Naive thymus-derived CD8-positive, alpha-beta T cell (primary cell): Measurements from ENCODE around the gene ABCC6. TPM values are rescaled to one million over a fixed set of nuclear protein-coding genes. Genes with fewer than 3 reads are reported as not detected.
"Not testable (repeated sequence)": the region's sequence is repeated elsewhere in the genome, so short reads cannot be mapped to it uniquely, and the experiment has no call there.

Experiments
- ATAC-seq, 2 donors: fragments of 150-1000 bp; cut with Tn5 transposase in 1 of 2; sonication (Bioruptor Pico), chemical (Tn5 transposase) in 1 of 2; 1 replicate in 1 of 2; 2 replicates in 1 of 2; pipeline ENCODE4 v1.10.0; 2021; ENCODE audit warnings: mild to moderate bottlenecking in 2 of 2, moderate library complexity in 2 of 2
- POLR2A ChIA-PET: fragments of 350-600 bp; sonication (Branson Sonifier 250); formaldehyde crosslinking; loops from one replicate; lab custom pipeline; 2021; ENCODE audit warnings: antibody characterized with exemption; lab: Charles Lee
- DNase-seq, 10 donors: peaks; one replicate each; pipeline versions ENCODE4 v3.0.0 to v3.0.0-alpha.2; 2020 to 2022
- H3K27ac Mint-ChIP-seq, 10 donors: one replicate each; pipeline ENCODE4 v1.8.0; 2020 to 2022; ENCODE audit warnings: mild to moderate bottlenecking in 10 of 10, mixed read lengths in 10 of 10, moderate library complexity in 4 of 10, inconsistent platforms in 1 of 10
- H3K27me3 Mint-ChIP-seq, 5 donors: one replicate each; pipeline ENCODE4 v1.8.0; 2021 to 2022; ENCODE audit warnings: mixed read lengths in 5 of 5
- H3K36me3 Mint-ChIP-seq, 3 donors: one replicate each; pipeline ENCODE4 v1.8.0; 2020 to 2022; ENCODE audit warnings: mixed read lengths in 3 of 3, mild to moderate bottlenecking in 2 of 3, inconsistent platforms in 1 of 3
- H3K4me1 Mint-ChIP-seq, 4 donors: one replicate each; pipeline ENCODE4 v1.8.0; 2021 to 2022; ENCODE audit warnings: mixed read lengths in 4 of 4
- H3K4me3 Mint-ChIP-seq, 10 donors: one replicate each; pipeline ENCODE4 v1.8.0; 2020 to 2022; ENCODE audit warnings: mild to moderate bottlenecking in 10 of 10, mixed read lengths in 10 of 10, moderate library complexity in 6 of 10, inconsistent platforms in 1 of 10
- H3K9me3 Mint-ChIP-seq, 9 donors: one replicate each; pipeline ENCODE4 v1.8.0; 2020 to 2022; ENCODE audit warnings: mixed read lengths in 9 of 9, mild to moderate bottlenecking in 3 of 9, inconsistent platforms in 1 of 9, moderate library complexity in 1 of 9
- polyA plus RNA-seq, 3 donors: library from polyadenylated mRNA; unstranded; fragments of 300-500 nt; fragmentation: Illumina TruSeq; gene quantifications; one replicate each; pipeline ENCODE4 v1.2.3, GENCODE V29; 2021
- total RNA-seq, 8 experiments: library from RNA in 2 of 8; stranded (reverse) in 2 of 8; gene quantifications; one replicate each; pipeline ENCODE4 v1.2.3 and lab custom pipeline; 2021 to 2026

Gene ABCC6
- total and polyA plus RNA-seq, 5 experiments from 2014 or later, result 0.04 to 0.08 TPM; not detected in 3

GRCh38 chr16:16249621-16250330, 26.5 kb upstream of the ABCC6 start:
- H3K27me3 Mint-ChIP-seq, DNase-seq, ATAC-seq, H3K4me3 Mint-ChIP-seq, H3K9me3 Mint-ChIP-seq, H3K36me3 Mint-ChIP-seq, H3K27ac Mint-ChIP-seq, H3K4me1 Mint-ChIP-seq, POLR2A ChIA-PET: not testable (repeated sequence)

- DNase-seq, H3K27ac Mint-ChIP-seq, H3K4me1 Mint-ChIP-seq, H3K4me3 Mint-ChIP-seq, POLR2A ChIA-PET, H3K9me3 Mint-ChIP-seq, H3K27me3 Mint-ChIP-seq, ATAC-seq, H3K36me3 Mint-ChIP-seq: not testable (repeated sequence)
Observed at GRCh38 chr16:16247439-16247838, 24.1 kb upstream of the ABCC6 start.

DNA sequence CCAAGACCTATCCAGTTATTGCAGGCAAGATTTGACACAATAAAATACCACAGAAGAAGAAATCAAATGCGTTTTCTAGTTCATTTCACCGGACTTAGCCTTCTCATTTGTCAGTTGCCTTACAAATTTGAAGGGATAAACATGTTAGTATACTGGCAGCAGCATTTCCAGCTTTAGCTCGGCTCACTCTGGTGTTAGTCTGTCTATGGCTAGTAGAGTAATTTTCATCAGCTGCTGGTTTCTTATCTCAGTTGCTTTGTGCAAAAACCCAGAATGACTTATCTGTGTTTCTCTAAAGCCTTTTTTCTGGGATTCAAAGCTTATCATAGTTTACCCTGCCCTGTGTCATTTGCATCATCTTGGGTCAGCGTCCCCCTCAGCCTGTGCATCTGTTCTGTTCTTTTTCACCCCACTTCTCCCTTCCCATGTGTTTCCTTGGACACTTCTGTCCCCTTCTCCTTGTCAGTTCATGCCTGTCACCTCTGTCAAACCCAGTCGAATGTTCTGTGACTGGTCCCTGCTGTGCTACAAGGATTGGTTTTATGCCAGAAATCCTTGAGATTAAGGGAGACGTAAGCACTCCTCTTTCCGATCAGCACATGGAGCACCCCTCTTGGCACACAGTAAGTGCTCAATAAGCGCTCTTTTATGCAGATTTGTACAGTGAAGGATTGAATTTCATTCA, 23.4 kb upstream of the ABCC6 start:
- not testable (repeated sequence) for H3K27ac Mint-ChIP-seq

GRCh38 chr16:16243886-16244285, 20.6 kb upstream of the ABCC6 start:
- H3K27me3 Mint-ChIP-seq, H3K4me1 Mint-ChIP-seq, H3K27ac Mint-ChIP-seq, DNase-seq, ATAC-seq, H3K4me3 Mint-ChIP-seq, H3K9me3 Mint-ChIP-seq, POLR2A ChIA-PET, H3K36me3 Mint-ChIP-seq: not testable (repeated sequence)

More for the DNA sequence above, 23.4 kb upstream of the ABCC6 start:
- H3K36me3 Mint-ChIP-seq, DNase-seq, H3K4me1 Mint-ChIP-seq, H3K27me3 Mint-ChIP-seq, ATAC-seq, H3K4me3 Mint-ChIP-seq, H3K9me3 Mint-ChIP-seq, POLR2A ChIA-PET: not testable (repeated sequence)

- H3K4me3 Mint-ChIP-seq, ATAC-seq, POLR2A ChIA-PET, H3K4me1 Mint-ChIP-seq, H3K27ac Mint-ChIP-seq, DNase-seq, H3K9me3 Mint-ChIP-seq, H3K27me3 Mint-ChIP-seq: not testable (repeated sequence)
- peaks cover 0 to 13% (median 0%) of the 10 kb centered on the region in 3 donors for H3K36me3 Mint-ChIP-seq
Observed at GRCh38 chr16:16240667-16241066, 17.4 kb upstream of the ABCC6 start.

DNA sequence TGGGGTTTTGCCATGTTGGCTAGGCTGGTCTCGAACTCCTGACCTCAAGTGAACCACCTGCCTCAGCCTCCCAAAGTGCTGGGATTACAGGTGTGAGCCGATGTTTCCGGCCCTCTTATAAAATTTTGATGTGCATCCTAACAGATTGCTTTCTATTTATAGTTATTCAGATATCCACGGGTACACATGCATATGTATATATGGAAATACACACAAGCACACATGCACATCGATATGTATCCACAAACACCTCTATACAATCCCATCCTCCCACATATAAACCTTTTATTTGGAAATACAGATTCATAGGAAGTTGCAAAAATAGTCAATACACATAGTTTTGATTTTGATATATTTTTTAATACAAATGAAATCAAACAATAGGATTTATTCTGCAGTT, 14.4 kb upstream of the ABCC6 start:
- POLR2A ChIA-PET, H3K4me1 Mint-ChIP-seq, DNase-seq, ATAC-seq, H3K27me3 Mint-ChIP-seq, H3K4me3 Mint-ChIP-seq, H3K9me3 Mint-ChIP-seq: not testable (repeated sequence)
- Mint-ChIP-seq H3K36me3 (peaks cover 0 to 13% (median 0%) of the 10 kb centered on the region in 3 donors), H3K27ac (peak overlapping the region in 2 of 10 donors; percentile 11 to 20)

- H3K9me3 Mint-ChIP-seq, H3K4me3 Mint-ChIP-seq, ATAC-seq, H3K27ac Mint-ChIP-seq, H3K4me1 Mint-ChIP-seq, DNase-seq, H3K27me3 Mint-ChIP-seq, POLR2A ChIA-PET: not testable (repeated sequence)
- peaks cover 0 to 13% (median 0%) of the 10 kb centered on the region in 3 donors for H3K36me3 Mint-ChIP-seq
Observed at GRCh38 chr16:16237071-16237470, 13.8 kb upstream of the ABCC6 start.

GRCh38 chr16:16232692-16233061, 9.4 kb upstream of the ABCC6 start:
- H3K4me3 Mint-ChIP-seq, result peak overlapping the region in 1 of 10 donors; percentile 83
- H3K36me3 Mint-ChIP-seq, POLR2A ChIA-PET, H3K4me1 Mint-ChIP-seq, H3K27ac Mint-ChIP-seq, DNase-seq, H3K9me3 Mint-ChIP-seq, H3K27me3 Mint-ChIP-seq: not testable (repeated sequence)
- peak; percentile 44 to 56 for ATAC-seq

- peak in 1 of 2 donors; percentile 30 for ATAC-seq
- DNase-seq, H3K9me3 Mint-ChIP-seq, POLR2A ChIA-PET, H3K4me1 Mint-ChIP-seq, H3K27ac Mint-ChIP-seq, H3K27me3 Mint-ChIP-seq, H3K36me3 Mint-ChIP-seq: not testable (repeated sequence)
- peak overlapping the region in 3 of 10 donors; percentile 45 to 54 (median 45) for H3K4me3 Mint-ChIP-seq
Observed at GRCh38 chr16:16223662-16224241, 458 bp upstream of the ABCC6 start.

- H3K4me3 Mint-ChIP-seq, H3K36me3 Mint-ChIP-seq, H3K9me3 Mint-ChIP-seq, H3K27ac Mint-ChIP-seq, H3K27me3 Mint-ChIP-seq, POLR2A ChIA-PET, ATAC-seq, DNase-seq, H3K4me1 Mint-ChIP-seq: not testable (repeated sequence)
Observed at GRCh38 chr16:16221382-16221781, 1.9 kb downstream of the ABCC6 start.

DNA sequence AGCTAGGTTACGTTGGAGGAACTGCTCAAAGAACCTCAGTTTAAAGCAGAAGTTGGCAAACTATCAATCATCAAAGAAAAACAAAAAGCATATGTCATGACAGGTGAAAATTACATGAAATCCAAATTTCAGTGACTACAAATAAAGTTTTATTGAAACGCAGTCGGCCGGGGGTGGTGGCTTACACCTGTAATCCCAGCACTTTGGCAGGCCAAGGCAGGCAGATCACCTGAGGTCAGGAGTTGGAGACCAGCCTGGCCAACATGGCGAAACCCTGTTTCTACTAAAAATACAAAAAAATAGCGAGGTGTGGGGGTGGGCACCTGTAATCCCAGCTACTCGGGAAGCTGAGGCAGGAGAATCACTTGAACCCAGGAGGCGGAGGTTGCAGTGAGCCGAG, 2.8 kb downstream of the ABCC6 start:
- H3K4me3 Mint-ChIP-seq, H3K9me3 Mint-ChIP-seq, POLR2A ChIA-PET, ATAC-seq, DNase-seq, H3K36me3 Mint-ChIP-seq, H3K27ac Mint-ChIP-seq, H3K27me3 Mint-ChIP-seq, H3K4me1 Mint-ChIP-seq: not testable (repeated sequence)

DNA sequence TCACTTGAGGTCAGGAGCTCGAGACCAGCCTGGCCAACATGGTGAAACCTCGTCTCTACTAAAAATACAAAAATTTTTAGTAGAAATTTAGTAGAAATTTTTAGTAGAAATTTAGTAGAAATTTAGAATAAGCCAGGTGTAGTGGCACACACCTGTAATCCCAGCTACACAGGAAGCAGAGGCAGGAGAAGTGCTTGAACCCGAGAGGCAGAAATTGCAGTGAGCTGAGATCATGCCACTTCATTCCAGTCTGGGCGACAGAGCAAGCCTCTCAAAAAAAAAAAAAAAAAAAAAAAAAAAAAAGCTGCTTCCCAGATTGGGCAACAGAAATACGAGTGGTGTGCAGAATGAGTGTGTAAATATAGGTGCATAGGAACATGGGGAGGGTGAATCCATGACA, 4.5 kb downstream of the ABCC6 start:
- H3K4me3 Mint-ChIP-seq, POLR2A ChIA-PET, H3K27ac Mint-ChIP-seq, ATAC-seq, H3K4me1 Mint-ChIP-seq, H3K27me3 Mint-ChIP-seq, DNase-seq, H3K9me3 Mint-ChIP-seq, H3K36me3 Mint-ChIP-seq: not testable (repeated sequence)

DNA sequence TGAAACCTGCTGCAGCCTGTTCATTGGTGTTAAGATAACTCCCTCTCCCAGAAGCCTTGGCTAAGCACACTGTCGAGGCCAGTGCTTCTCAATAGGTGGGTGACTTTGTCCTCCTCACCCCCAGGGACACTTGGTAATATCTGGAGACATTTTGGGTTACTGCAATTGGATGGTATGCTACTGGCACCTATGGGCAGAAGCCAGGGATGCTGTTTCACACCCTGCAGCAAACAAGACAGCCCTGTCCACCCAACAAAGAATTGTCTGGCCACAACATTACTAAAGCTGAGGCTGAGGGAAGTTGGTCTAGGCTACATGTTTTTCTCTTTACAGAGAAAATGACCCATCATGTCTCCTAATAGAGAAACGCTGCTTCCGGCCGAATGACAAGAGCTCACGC, 4.9 kb downstream of the ABCC6 start:
- H3K27ac Mint-ChIP-seq, H3K27me3 Mint-ChIP-seq, H3K4me1 Mint-ChIP-seq, H3K9me3 Mint-ChIP-seq, ATAC-seq, H3K36me3 Mint-ChIP-seq, H3K4me3 Mint-ChIP-seq, DNase-seq, POLR2A ChIA-PET: not testable (repeated sequence)
